Measurements from ENCODE around the gene GAS2L2. TPM values are rescaled to one million over a fixed set of nuclear protein-coding genes. Genes with fewer than 3 reads are reported as not detected.

Gene GAS2L2
- total and polyA plus RNA-seq, 5 donors from 2014 or later = not detected

GRCh38 chr17:35749560-35750412, 3.3 kb downstream of the GAS2L2 start:
- Mint-ChIP-seq H3K27me3 (peaks cover 61% of the 10 kb centered on the region), H3K4me1 (peaks cover 0 to 9% (median 0%) of the 10 kb centered on the region in 4 donors), H3K27ac (no peak overlapping the region), H3K36me3 (no peaks in the 10 kb centered on the region), H3K9me3 (no peaks in the 10 kb centered on the region), H3K4me3 (no peak overlapping the region)
- H3K4me3 ChIP-seq (ENCODE audit: low read depth, low read length) = no peak overlapping the region
- no peaks in the 10 kb centered on the region for H3K36me3 ChIP-seq (ENCODE audit: control insufficient read depth, insufficient read depth, low read length)
- no peaks in the 10 kb centered on the region for H3K9me3 ChIP-seq (ENCODE audit: control insufficient read depth in 2 of 2, low read length in 2 of 2)
- DNase-seq (no peak), ATAC-seq (ENCODE audit: low read depth in 2 of 2) (no peak)
- peaks cover 9% of the 10 kb centered on the region for H3K4me1 ChIP-seq (ENCODE audit: control insufficient read depth, insufficient read depth, low read length, poor library complexity, severe bottlenecking)
- no peak overlapping the region for H3K27ac ChIP-seq (ENCODE audit: insufficient read depth, low read length, poor library complexity, severe bottlenecking)
- peaks cover 19% of the 10 kb centered on the region for H3K27me3 ChIP-seq (ENCODE audit: control insufficient read depth, insufficient read depth, low read length)

- no peaks in the 10 kb centered on the region for H3K9me3 Mint-ChIP-seq
- H3K4me1 ChIP-seq (ENCODE audit: control insufficient read depth, insufficient read depth, low read length, poor library complexity, severe bottlenecking) = peaks cover 9% of the 10 kb centered on the region
- peak overlapping the region in 1 of 4 donors; percentile 48 for H3K4me3 Mint-ChIP-seq
- H3K4me3 ChIP-seq (ENCODE audit: low read depth, low read length) = no peak overlapping the region
- no peak overlapping the region for H3K27ac Mint-ChIP-seq
- ATAC-seq (ENCODE audit: low read depth in 2 of 2) (no peak), DNase-seq (no peak)
- no peak overlapping the region for H3K27ac ChIP-seq (ENCODE audit: insufficient read depth, low read length, poor library complexity, severe bottlenecking)
- peaks cover 0 to 9% (median 0%) of the 10 kb centered on the region in 4 donors for H3K4me1 Mint-ChIP-seq
- peaks cover 19% of the 10 kb centered on the region for H3K27me3 ChIP-seq (ENCODE audit: control insufficient read depth, insufficient read depth, low read length)
- no peaks in the 10 kb centered on the region for H3K36me3 Mint-ChIP-seq
- peaks cover 61% of the 10 kb centered on the region for H3K27me3 Mint-ChIP-seq
- H3K36me3 ChIP-seq (ENCODE audit: control insufficient read depth, insufficient read depth, low read length) = no peaks in the 10 kb centered on the region
- no peaks in the 10 kb centered on the region for H3K9me3 ChIP-seq (ENCODE audit: control insufficient read depth in 2 of 2, low read length in 2 of 2)
Measured at GRCh38 chr17:35748979-35749378, 4.1 kb downstream of the GAS2L2 start.

- DNase-seq (no peak), ATAC-seq (ENCODE audit: low read depth in 2 of 2) (no peak)
- H3K9me3 Mint-ChIP-seq = peaks cover 0 to 3% (median 0%) of the 10 kb centered on the region in 7 donors
- H3K27me3 Mint-ChIP-seq = peaks cover 64% of the 10 kb centered on the region
- H3K4me3 Mint-ChIP-seq = no peak overlapping the region
- H3K27ac Mint-ChIP-seq = no peak overlapping the region
- Histone ChIP-seq H3K36me3 (ENCODE audit: control insufficient read depth, insufficient read depth, low read length) (no peaks in the 10 kb centered on the region), H3K9me3 (ENCODE audit: control insufficient read depth in 2 of 2, low read length in 2 of 2) (no peaks in the 10 kb centered on the region), H3K27ac (ENCODE audit: insufficient read depth, low read length, poor library complexity, severe bottlenecking) (no peak overlapping the region), H3K4me3 (ENCODE audit: low read depth, low read length) (no peak overlapping the region), H3K4me1 (ENCODE audit: control insufficient read depth, insufficient read depth, low read length, poor library complexity, severe bottlenecking) (peaks cover 9% of the 10 kb centered on the region), H3K27me3 (ENCODE audit: control insufficient read depth, insufficient read depth, low read length) (peaks cover 19% of the 10 kb centered on the region)
- peaks cover 0 to 9% (median 0%) of the 10 kb centered on the region in 4 donors for H3K4me1 Mint-ChIP-seq
- H3K36me3 Mint-ChIP-seq = no peaks in the 10 kb centered on the region
Measured at GRCh38 chr17:35748341-35748841, 4.6 kb downstream of the GAS2L2 start.

GRCh38 chr17:35747540-35748017, 5.5 kb downstream of the GAS2L2 start:
- DNase-seq (peak; percentile 60 to 80 (median 77)), ATAC-seq (ENCODE audit: low read depth in 2 of 2) (peak; percentile 74 to 85)
- Mint-ChIP-seq H3K9me3 (peaks cover 0 to 3% (median 0%) of the 10 kb centered on the region in 7 donors), H3K4me3 (no peak overlapping the region), H3K27me3 (peaks cover 66% of the 10 kb centered on the region), H3K27ac (peak overlapping the region in 1 of 3 donors; percentile 15), H3K36me3 (no peaks in the 10 kb centered on the region), H3K4me1 (peaks cover 0 to 9% (median 0%) of the 10 kb centered on the region in 4 donors)
- Histone ChIP-seq H3K36me3 (ENCODE audit: control insufficient read depth, insufficient read depth, low read length) (no peaks in the 10 kb centered on the region), H3K27me3 (ENCODE audit: control insufficient read depth, insufficient read depth, low read length) (peaks cover 19% of the 10 kb centered on the region), H3K9me3 (ENCODE audit: control insufficient read depth in 2 of 2, low read length in 2 of 2) (no peaks in the 10 kb centered on the region), H3K4me1 (ENCODE audit: control insufficient read depth, insufficient read depth, low read length, poor library complexity, severe bottlenecking) (peaks cover 9% of the 10 kb centered on the region), H3K4me3 (ENCODE audit: low read depth, low read length) (no peak overlapping the region), H3K27ac (ENCODE audit: insufficient read depth, low read length, poor library complexity, severe bottlenecking) (no peak overlapping the region)

- no peaks in the 10 kb centered on the region for H3K36me3 ChIP-seq (ENCODE audit: control insufficient read depth, insufficient read depth, low read length)
- H3K27me3 ChIP-seq (ENCODE audit: control insufficient read depth, insufficient read depth, low read length) = peaks cover 21% of the 10 kb centered on the region
- H3K9me3 ChIP-seq (ENCODE audit: control insufficient read depth in 2 of 2, low read length in 2 of 2) = no peaks in the 10 kb centered on the region
- Mint-ChIP-seq H3K9me3 (peaks cover 0 to 3% (median 0%) of the 10 kb centered on the region in 7 donors), H3K27me3 (peaks cover 63% of the 10 kb centered on the region), H3K27ac (peak overlapping the region in 1 of 3 donors; percentile 9), H3K36me3 (no peaks in the 10 kb centered on the region), H3K4me3 (no peak overlapping the region), H3K4me1 (peaks cover 0 to 13% (median 1%) of the 10 kb centered on the region in 4 donors)
- peaks cover 15% of the 10 kb centered on the region for H3K4me1 ChIP-seq (ENCODE audit: control insufficient read depth, insufficient read depth, low read length, poor library complexity, severe bottlenecking)
- DNase-seq (no peak), ATAC-seq (ENCODE audit: low read depth in 2 of 2) (no peak)
- no peak overlapping the region for H3K4me3 ChIP-seq (ENCODE audit: low read depth, low read length)
- no peak overlapping the region for H3K27ac ChIP-seq (ENCODE audit: insufficient read depth, low read length, poor library complexity, severe bottlenecking)
Measured at GRCh38 chr17:35745749-35746320, 7.2 kb downstream of the GAS2L2 start.

- H3K27me3 ChIP-seq (ENCODE audit: control insufficient read depth, insufficient read depth, low read length) = peaks cover 17% of the 10 kb centered on the region
- Mint-ChIP-seq H3K4me3 (no peak overlapping the region), H3K4me1 (peaks cover 0 to 14% (median 1%) of the 10 kb centered on the region in 4 donors), H3K36me3 (no peaks in the 10 kb centered on the region), H3K27ac (no peak overlapping the region), H3K9me3 (peaks cover 0 to 3% (median 0%) of the 10 kb centered on the region in 7 donors), H3K27me3 (peaks cover 61% of the 10 kb centered on the region)
- no peak overlapping the region for H3K27ac ChIP-seq (ENCODE audit: insufficient read depth, low read length, poor library complexity, severe bottlenecking)
- no peak overlapping the region for H3K4me3 ChIP-seq (ENCODE audit: low read depth, low read length)
- H3K9me3 ChIP-seq (ENCODE audit: control insufficient read depth in 2 of 2, low read length in 2 of 2) = no peaks in the 10 kb centered on the region
- ATAC-seq (ENCODE audit: low read depth in 2 of 2) (no peak), DNase-seq (no peak)
- H3K4me1 ChIP-seq (ENCODE audit: control insufficient read depth, insufficient read depth, low read length, poor library complexity, severe bottlenecking) = peaks cover 15% of the 10 kb centered on the region
- H3K36me3 ChIP-seq (ENCODE audit: control insufficient read depth, insufficient read depth, low read length) = no peaks in the 10 kb centered on the region
Measured at GRCh38 chr17:35745246-35745645, 7.8 kb downstream of the GAS2L2 start.

GRCh38 chr17:35744830-35745229, 8.2 kb downstream of the GAS2L2 start:
- Mint-ChIP-seq H3K4me3 (no peak overlapping the region), H3K4me1 (peaks cover 0 to 14% (median 1%) of the 10 kb centered on the region in 4 donors), H3K9me3 (peaks cover 0 to 3% (median 0%) of the 10 kb centered on the region in 7 donors), H3K27ac (no peak overlapping the region), H3K36me3 (no peaks in the 10 kb centered on the region), H3K27me3 (peaks cover 61% of the 10 kb centered on the region)
- H3K9me3 ChIP-seq (ENCODE audit: control insufficient read depth in 2 of 2, low read length in 2 of 2) = no peaks in the 10 kb centered on the region
- ATAC-seq (ENCODE audit: low read depth in 2 of 2) = no peak
- H3K27ac ChIP-seq (ENCODE audit: insufficient read depth, low read length, poor library complexity, severe bottlenecking) = no peak overlapping the region
- H3K4me3 ChIP-seq (ENCODE audit: low read depth, low read length) = no peak overlapping the region
- peaks cover 15% of the 10 kb centered on the region for H3K27me3 ChIP-seq (ENCODE audit: control insufficient read depth, insufficient read depth, low read length)
- peaks cover 12% of the 10 kb centered on the region for H3K4me1 ChIP-seq (ENCODE audit: control insufficient read depth, insufficient read depth, low read length, poor library complexity, severe bottlenecking)
- no peak for DNase-seq
- H3K36me3 ChIP-seq (ENCODE audit: control insufficient read depth, insufficient read depth, low read length) = no peaks in the 10 kb centered on the region
